Anterior cingulate cortex (tissue), 58 donors: ENCODE results near the gene GOPC.
A peak's percentile ranks its signal among the peaks of the same experiment; 100 is the strongest.
"Not testable (repeated sequence)": the region's sequence is repeated elsewhere in the genome, so short reads cannot be mapped to it uniquely, and the experiment has no call there.

Experiments
- DNase-seq, 58 donors: peaks; one replicate each; lab custom pipeline; 2025; lab: John Stamatoyannopoulos, UW

The GOPC gene

DNA sequence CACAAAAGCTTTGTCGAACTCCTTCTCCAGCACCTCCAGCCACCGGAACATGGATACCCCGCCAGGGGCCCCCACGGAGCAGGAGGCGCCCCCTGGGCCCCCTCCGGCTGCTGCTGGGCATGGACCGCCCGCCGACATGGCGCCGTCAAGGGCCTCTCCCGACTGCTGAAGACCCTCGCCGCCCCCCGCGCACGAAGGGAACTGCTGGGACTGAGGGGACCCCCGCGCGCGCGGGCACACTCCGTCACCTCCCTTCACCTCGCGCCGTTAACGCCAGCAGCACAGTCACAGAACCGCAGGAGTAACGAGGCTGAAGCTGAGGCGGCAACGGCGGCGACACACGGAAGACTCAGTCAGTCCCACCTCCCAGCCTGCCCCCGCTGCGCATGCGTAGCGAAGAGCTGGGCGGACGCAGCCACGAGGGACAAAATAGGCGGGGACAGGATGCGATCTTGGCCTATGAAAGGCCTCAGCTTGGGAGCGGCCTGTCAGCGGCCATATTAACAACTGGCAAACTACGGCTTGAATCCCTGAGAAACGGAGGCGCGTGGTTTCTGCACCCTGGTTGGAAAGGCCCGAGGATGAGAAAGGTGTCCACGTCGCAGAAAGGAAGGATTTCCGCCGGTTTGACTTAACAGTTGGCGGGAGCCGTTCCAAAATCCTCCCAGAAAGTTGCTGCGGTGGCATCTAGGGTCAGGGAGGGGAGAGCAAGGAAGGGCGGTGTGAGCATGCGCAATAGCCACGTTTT, at the start of gene GOPC:
GOPC (minus strand) TSS at position 361 of the 748 bp plus-strand sequence; CDS start at position 138, 223 bp downstream.
- DNase-seq = peak; percentile 78 to 99 (median 95)

DNA sequence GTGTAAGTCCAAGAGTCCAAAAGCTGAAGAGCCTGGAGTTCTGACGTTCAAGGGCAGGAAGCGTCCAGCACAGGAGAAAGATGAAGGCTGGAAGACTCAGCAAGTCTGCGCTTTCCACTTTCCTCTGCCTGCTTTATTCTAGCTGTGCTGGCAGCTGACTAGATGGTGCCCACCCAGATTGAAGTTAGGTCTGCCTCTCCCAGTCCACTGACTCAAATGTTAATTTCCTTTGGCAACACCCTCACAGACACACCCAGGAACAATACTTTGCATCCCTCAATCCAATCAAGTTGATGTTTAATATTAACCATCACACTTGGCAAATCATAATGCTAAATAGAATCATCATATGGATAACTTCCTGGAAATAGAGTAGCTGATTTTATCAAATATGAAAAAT, 49.7 kb upstream of the GOPC start:
- not testable (repeated sequence) for DNase-seq

DNA sequence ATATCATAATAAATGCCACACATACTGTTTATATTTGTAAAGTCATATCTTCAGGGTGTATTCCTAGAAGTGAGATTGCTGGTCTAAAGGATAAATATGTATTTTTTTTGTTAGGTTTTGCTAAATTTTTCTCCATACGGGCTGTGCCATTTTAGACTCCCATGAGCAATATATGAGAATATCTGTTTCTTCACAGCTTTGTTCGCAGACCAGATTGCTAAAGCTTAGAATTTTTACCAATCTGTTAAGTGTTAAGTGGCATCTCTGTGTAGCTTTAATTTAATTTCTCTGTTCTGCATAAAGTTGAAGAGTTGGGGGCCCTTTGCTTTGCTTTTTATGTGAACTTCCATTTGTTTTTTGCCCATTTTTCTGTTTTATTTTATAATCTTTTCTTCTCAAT, 40.7 kb upstream of the GOPC start:
- DNase-seq = no peak

DNA sequence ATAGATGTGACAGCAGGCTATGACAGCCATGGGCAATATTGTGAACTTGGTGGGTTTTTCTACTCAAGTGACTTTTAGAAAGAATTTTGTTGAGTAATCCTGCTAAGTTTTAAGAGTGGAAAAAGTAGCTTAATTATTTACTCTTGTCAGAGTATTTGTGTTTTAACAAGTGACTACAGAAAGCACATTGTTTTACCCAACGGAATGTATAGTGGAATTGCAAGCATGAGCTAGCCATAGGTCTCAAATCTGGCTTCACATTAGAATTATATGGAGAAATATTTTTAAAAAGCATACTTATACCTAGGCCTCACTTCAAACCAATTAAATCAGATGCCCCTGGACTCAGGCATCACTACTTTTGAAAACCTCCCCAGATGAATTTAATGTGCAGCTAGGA, 35.5 kb upstream of the GOPC start:
- no peak for DNase-seq

DNA sequence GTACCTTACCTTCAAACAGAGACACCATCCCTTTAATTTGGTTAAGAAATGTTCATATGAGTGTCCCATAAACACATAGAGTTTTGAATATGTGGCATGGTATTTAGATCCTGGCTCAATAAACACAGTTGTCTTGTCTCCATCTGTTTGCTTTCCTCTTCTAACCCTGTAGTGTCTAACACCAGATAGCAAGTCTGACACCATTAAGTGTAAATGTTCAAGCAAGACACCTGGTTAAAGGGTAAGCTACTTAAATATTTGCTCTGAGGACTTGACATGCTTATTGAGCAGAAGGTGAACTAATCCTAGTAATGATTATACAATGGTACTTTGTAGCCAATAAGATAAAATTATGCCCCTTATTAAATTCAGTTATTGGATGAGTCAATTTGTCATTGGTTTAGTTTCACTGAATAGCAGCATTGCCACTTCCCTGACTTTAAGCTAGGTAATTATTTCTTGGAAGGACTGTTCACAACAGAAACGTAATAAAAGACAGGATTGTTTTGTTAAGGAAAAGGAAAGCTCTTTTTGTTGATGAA, 26.9 kb upstream of the GOPC start:
- DNase-seq = no peak

DNA sequence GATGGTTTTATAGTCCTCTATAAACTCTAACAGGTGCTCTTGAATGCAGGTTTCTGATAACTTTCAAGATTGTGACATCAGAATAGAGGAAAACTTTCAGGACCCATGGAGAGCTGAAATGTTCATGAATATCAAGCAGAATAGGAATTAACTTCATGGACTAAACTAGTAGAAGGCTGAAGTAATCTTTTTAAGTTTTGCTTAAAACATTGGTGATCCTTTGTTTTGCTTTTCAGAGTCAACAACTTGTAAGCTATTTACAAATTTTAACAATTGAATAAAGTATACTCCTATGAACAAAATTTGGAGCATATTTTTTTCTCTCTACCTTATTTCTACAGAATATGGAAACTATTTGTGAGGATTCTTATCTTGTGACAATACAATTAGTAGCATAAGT, 25.2 kb upstream of the GOPC start:
- DNase-seq = no peak

DNA sequence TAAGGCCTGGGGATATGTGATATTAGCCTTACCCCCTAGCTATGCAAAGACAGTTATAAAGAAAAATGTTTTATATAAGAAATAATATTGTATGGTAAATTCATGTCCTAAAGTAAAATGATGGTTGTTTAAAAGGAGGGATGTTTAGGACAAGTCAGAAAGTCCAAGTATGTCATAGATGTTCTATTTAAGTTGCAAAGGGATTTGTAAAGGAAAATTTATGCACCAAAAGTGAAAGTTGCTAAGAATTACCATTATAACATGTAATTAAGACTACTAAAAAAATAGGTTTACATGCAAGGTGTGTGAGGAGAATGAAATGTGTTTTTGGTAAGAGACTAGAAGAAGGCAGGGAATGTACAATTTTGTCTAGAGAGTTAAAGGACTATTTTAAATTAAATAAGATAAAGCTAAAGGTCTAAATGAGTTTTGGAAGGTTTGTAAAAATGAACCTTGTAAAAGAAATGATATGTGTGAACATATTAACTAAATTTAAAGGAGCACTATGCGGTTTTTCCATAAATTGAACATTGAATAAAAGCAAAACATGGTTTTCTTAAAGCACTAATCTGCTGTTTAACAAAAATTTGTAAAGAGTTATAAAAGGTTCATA, 22.7 kb upstream of the GOPC start:
- DNase-seq = no peak

DNA sequence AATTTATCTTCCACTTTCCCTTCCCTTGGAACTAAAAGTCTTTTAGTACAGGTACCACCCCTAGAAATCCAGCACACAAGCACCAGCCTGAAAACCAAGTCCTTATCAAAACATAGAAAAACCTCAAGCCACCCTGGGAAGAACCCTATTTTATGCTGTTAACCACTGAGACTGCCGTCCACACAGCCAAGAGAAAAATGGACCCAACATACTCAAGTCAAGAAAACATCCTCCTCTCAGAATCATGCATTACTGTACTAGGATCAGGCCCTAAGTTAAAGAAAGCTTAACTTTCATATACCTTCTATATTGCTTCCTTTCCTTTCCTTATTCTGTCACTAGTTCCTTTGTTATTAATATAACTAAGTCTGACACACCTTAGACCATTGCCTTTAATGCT, 16.9 kb upstream of the GOPC start:
- DNase-seq = no peak

DNA sequence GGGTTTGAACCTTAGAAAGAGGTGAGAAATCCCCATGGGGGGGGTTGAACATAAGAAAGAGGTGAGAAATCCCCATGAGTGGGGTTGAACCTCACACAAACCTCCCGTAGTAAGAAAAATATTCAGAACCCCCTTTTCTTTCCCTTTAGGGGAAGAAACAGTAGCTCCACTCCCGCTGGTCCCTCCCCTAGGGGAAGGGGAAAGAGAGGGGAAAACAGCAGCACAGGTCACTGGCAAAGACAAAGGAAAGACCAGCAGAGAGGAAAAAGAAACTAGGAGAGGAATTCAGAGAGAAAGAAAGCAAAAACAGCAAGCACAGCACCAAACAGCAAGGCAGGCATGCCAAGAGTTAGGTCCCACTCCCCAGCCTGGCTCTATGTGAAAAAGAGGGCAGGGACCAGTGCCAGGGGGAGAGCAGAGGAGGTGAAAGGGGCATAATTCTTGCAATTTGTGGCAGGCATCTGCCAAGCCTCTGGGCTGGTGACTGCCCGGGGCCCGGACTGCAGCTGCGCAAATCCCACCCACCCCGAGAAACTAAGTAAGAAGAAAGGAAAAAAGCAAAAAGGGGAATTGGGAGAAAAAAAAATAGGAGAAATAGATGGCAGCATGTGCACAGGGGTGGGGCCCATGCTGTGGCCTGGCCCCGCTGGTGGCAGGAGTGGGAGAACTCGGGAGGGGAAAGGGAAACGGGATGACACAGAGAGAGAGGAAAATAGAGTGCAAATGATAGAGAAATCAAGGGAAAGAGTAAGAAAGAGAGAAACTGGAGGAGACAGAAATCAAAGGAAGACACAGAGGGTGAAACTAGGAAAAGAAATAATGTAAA, 15.1 kb upstream of the GOPC start:
- DNase-seq = peak in 1 of 58 donors; percentile 2

DNA sequence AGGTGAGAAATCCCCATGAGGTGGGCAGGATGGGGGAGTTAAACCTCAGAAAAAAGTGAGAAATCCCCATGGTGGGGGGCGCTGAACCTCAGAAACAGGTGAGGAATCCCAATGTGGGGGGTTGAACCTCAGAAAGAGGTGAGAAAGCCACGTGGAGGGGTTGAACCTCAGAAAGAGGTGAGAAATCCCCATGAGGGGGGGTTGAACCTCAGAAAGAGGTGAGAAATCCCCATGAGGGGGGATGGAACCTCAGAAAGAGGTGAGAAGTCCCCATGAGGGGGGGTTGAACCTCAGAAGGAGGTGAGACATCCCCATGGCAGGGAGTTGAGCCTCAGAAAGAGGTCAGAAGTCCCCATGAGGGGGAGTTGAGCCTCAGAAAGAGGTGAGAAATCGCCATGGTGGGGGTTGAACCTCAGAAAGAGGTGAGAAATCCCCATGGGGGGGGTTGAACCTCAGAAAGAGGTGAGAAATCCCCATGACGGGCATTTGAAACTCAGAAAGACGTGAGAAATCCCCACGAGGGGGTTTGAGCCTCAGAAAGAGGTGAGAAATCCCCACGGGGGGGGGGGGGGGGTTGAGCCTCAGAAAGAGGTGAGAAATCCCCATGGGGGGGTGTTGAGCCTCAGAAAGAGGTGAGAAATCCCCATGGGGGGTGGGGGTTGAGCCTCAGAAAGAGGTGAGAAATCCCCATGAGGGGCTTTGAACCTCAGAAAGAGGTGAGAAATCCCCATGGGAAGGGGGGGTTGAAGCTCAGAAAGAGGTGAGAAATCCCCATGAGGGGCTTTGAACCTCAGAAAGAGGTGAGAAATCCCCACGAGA, 14.3 kb upstream of the GOPC start:
- no peak for DNase-seq

DNA sequence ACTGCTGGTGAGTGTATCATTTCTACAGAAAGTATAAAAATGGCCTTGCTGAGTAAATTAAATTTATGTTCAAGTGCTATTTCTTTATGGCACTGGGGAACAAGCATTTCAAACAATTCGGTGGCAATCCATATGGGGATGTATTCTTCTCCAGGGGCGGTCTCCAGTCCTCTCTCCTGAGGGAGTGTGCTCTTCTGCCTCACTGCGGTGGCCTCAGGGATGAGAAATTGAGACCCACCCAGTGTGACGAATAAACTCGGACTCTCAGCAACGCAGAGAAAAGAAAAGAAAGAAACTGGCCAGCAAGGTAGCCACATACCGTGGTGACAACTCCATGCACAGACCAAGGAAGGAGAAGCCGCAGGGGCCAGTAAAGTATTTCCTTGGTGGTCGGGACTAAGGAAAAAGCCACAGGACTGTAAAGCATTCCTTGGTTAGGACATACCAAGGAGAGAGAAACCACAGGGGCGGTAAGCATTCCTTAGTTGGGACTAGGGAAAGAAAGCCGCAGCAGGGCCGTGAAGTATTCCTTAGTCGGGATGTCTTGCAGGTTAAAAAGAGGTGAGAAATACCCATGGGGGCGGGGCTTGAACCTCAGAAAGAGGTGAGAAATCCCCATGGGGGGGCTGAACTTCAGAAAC, 13.6 kb upstream of the GOPC start:
- DNase-seq = no peak

DNA sequence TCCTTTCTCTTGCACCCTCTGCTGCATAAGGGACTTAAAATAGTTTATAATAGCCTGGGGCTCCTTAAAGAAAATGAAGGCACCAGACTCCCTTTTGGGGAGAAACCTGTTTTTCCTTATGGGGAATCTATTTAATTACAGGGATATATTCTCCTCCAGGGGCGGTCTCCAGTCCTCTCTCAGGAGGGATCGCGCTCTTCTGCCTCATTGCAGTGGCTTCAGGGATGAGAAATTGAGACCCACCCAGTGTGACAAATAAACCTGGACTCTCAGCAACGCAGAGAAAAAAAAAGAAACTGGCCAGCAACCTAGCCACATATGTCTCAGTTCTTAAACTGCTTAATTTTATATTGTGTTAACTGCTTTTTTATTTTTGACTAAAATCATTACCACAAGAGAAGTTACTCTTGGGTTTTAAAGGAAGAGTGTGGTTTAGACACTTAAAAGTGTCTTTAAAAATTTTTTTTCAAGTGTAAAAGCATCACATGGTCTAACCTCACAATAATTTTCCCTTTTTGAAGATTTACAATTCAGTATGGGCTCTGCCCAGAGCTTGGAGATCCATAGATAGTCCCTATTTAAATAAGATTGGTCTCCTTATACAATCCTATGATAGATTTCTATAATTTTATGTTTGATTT, 11.7 kb upstream of the GOPC start:
- no peak for DNase-seq

DNA sequence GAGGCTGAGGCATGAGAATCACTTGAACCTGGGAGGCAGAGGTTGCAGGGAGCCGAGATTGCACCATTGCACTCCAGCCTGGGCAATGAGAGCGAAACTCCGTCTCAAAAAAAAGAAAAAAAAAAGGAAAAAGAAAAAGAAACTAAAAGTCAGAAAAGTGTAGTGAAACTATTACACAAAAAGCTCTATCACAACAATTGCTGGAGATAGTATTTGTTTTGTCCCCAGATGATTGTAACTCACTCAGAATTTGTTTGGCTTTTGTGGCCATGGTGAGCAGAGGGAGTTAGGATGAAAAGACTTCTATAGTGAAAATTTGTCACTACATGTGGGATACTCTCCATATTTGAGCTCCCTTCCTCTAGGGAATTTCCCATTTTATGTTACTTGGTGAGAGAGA, 5.2 kb upstream of the GOPC start:
- DNase-seq = no peak

DNA sequence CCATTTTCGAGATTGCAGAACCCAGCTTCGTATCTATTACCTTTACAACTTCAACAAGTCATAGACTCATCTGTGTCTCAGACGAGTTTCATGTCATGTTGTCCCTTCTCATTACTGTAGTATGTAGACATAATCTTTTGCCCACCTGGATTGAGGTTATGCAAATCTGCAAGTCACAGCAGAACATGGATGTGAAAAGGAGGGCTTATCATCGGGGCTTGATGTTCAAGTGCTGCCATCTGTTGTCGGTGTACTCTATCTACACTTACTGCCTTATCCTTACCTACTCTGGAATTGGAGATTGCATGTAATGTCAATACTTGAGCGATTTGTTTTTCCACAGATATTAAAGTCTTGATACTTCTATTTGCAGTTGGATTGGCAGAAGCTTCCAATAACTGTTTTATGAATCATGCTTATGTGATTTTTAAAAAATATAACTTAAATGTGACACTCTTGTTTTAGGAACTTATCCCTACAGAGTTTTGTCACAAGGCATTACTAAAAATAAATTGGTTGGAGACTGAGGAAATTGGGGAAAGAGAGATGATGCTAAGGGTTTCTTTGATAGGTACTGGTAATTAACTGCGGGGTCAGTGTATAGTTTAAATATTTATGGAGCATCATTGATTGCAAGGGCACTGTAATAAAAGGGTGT, 3.0 kb upstream of the GOPC start:
- peak in 30 of 58 donors; percentile 0 to 56 (median 12) for DNase-seq

DNA sequence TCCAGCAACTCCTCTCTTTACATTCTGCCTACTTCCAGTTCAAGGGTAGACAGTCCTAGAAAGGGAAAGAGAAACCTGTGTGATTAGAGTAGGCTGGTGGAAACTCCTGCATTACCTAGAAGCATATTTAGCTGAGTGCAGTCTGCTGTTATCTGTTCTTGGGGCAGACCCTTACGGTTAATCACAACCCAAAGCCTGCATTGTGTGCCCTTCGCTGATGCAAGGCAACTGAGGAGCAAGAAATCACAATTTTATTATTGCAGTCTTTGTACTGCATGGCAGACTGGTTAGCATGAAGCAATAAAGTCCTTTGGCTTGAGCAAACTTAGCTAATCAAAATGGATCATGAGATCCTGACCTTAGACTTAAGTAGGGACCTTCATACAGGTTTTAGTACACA, 1.5 kb upstream of the GOPC start:
- no peak for DNase-seq

DNA sequence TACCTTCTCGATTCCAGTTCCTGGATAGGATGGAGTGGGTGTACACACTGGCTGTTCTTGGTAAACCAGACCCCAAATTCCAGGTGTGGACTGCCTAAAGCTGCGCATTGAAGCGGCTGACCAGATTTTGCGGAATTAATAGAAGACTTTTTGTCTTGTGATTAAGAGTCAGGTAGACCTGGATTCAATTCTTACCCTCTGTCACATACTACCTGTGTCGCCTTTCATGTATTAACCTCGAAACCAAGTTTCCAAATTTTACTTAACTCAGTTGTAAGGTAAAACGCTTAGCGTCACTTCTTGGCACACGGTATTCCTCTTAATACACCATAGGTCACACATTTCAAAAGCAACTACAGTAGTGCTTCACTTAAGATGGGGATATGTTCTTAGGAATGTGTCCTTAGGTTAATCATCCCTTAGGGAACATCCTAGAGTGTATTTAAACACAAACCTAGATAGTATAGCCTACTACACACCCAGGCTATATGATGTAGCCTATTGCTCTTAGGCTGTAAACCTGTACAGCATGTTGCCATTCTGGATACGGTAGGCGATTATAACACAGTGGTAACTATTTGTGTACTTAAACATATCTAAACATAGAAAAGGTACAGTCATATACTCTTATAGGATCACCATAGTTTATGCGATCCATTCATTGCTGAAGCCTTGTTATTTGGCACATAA, 733 bp upstream of the GOPC start:
- DNase-seq = no peak

DNA sequence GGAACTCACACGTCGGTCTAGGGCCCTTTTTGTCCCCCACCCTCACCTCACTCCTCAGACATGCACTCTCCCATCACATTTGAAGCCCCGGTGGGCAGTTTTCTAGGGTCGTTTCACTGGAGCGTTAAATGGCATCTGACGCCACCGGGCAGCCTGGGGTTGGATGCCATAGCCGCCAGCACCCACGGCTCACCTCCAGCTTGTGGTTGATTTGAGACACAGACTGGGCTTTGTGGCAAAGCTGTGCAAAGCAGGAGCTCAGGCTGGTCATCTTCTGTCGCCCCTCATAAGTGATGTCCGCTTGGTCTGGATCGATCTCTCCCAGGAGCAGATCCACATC, 530 bp downstream of the GOPC start:
- peak in 8 of 58 donors; percentile 22 to 47 (median 34) for DNase-seq
